H9 (cell line): ENCODE results near the gene PDE4B. TPM values are rescaled to one million over a fixed set of nuclear protein-coding genes. Genes with fewer than 3 reads are reported as not detected.

Experiments
- DNase-seq: peaks from one replicate; pipeline ENCODE4 v3.0.0-alpha.2; 2017
- H2AFZ ChIP-seq: one replicate; pipeline ENCODE4 v1.6.1; 2013; ENCODE audit warnings: mild to moderate bottlenecking, low read length, control low read depth, moderate library complexity
- H2AK5ac ChIP-seq: 2 replicates; pipeline ENCODE4 v1.6.1; 2013; ENCODE audit warnings: low read length, control low read depth, mixed read lengths; ENCODE audit not compliant: insufficient read length
- H2BK120ac ChIP-seq: one replicate; pipeline ENCODE4 v1.6.1; 2013; ENCODE audit warnings: low read depth, mild to moderate bottlenecking, low read length, control low read depth, inconsistent platforms; ENCODE audit not compliant: poor library complexity, severe bottlenecking
- H2BK12ac ChIP-seq: 2 replicates; pipeline ENCODE4 v1.6.1; 2013; ENCODE audit warnings: low read length, control low read depth, mixed read lengths, low read depth; ENCODE audit not compliant: insufficient read length
- H2BK15ac ChIP-seq: 2 replicates; pipeline ENCODE4 v1.6.1; 2013; ENCODE audit warnings: low read depth, low read length, control low read depth
- H2BK20ac ChIP-seq: one replicate; pipeline ENCODE4 v1.6.1; 2013; ENCODE audit warnings: low read depth, mild to moderate bottlenecking, low read length, control low read depth, inconsistent platforms; ENCODE audit not compliant: poor library complexity, severe bottlenecking
- H2BK5ac ChIP-seq: 2 replicates; pipeline ENCODE4 v1.6.1; 2013; ENCODE audit warnings: low read length, control low read depth, mixed read lengths; ENCODE audit not compliant: insufficient read length
- H3K14ac ChIP-seq: 2 replicates; pipeline ENCODE4 v1.6.1; 2013; ENCODE audit warnings: low read length, control low read depth; ENCODE audit not compliant: insufficient read depth
- H3K18ac ChIP-seq: 2 replicates; pipeline ENCODE4 v1.6.1; 2013; ENCODE audit warnings: low read depth, mild to moderate bottlenecking, mixed read lengths, low read length, control low read depth; ENCODE audit not compliant: insufficient read length
- H3K23ac ChIP-seq: 2 replicates; pipeline ENCODE4 v1.6.1; 2013; ENCODE audit warnings: low read length, control low read depth, mixed read lengths, low read depth; ENCODE audit not compliant: insufficient read length
- H3K23me2 ChIP-seq: 2 replicates; pipeline ENCODE4 v1.6.1; 2013; ENCODE audit warnings: low read depth, mild to moderate bottlenecking, mixed read lengths, low read length, control low read depth; ENCODE audit not compliant: insufficient read length, poor library complexity, severe bottlenecking
- H3K27ac ChIP-seq: 2 replicates; pipeline ENCODE4 v1.5.1; 2013; ENCODE audit warnings: low read length, control low read depth, mixed read lengths, low read depth; ENCODE audit not compliant: insufficient read length
- H3K27me3 ChIP-seq: 2 replicates; pipeline ENCODE4 v1.6.1; 2013; ENCODE audit warnings: low read length, control low read depth, inconsistent platforms; ENCODE audit not compliant: insufficient read depth
- H3K4ac ChIP-seq: 2 replicates; pipeline ENCODE4 v1.6.1; 2013; ENCODE audit warnings: low read depth, mild to moderate bottlenecking, control low read depth, inconsistent platforms, low read length, moderate library complexity
- H3K4me1 ChIP-seq: 2 replicates; pipeline ENCODE4 v1.6.1; 2013; ENCODE audit warnings: low read length, control low read depth, inconsistent platforms; ENCODE audit not compliant: insufficient read depth
- H3K4me2 ChIP-seq: 2 replicates; pipeline ENCODE4 v1.6.1; 2013; ENCODE audit warnings: low read length, control low read depth, mixed read lengths; ENCODE audit not compliant: insufficient read length, insufficient read depth
- H3K56ac ChIP-seq: 2 replicates; pipeline ENCODE4 v1.6.1; 2013; ENCODE audit warnings: low read depth, mild to moderate bottlenecking, mixed read lengths, low read length, control low read depth; ENCODE audit not compliant: insufficient read length
- H3K79me1 ChIP-seq: 2 replicates; pipeline ENCODE4 v1.6.1; 2013; ENCODE audit warnings: low read depth, mild to moderate bottlenecking, moderate library complexity, low read length, control low read depth, inconsistent platforms; ENCODE audit not compliant: insufficient read depth, poor library complexity, severe bottlenecking
- H3K79me2 ChIP-seq: 2 replicates; pipeline ENCODE4 v1.6.1; 2013; ENCODE audit warnings: low read length, control low read depth, inconsistent platforms; ENCODE audit not compliant: insufficient read depth
- H3K9ac ChIP-seq: 2 replicates; pipeline ENCODE4 v1.6.1; 2013; ENCODE audit warnings: low read length, control low read depth, mixed read lengths; ENCODE audit not compliant: insufficient read length; ENCODE audit errors: extremely low read depth
- H3K9me3 ChIP-seq: one replicate; pipeline ENCODE4 v1.6.1; 2013; ENCODE audit warnings: low read depth, low read length, inconsistent platforms; ENCODE audit not compliant: control insufficient read depth
- H3T11ph ChIP-seq: one replicate; pipeline ENCODE4 v1.6.1; 2013; ENCODE audit warnings: mild to moderate bottlenecking, low read length, control low read depth, inconsistent platforms
- H4K20me1 ChIP-seq: one replicate; pipeline ENCODE4 v1.6.1; 2013; ENCODE audit not compliant: control insufficient read depth, insufficient read length, insufficient read depth
- H4K5ac ChIP-seq: 2 replicates; pipeline ENCODE4 v1.6.1; 2013; ENCODE audit warnings: low read depth, mild to moderate bottlenecking, mixed read lengths, low read length, control low read depth; ENCODE audit not compliant: insufficient read length
- H4K8ac ChIP-seq: replicated peaks from 2 replicates; pipeline ENCODE4 v1.6.1; 2013; ENCODE audit warnings: low read length, control low read depth, mixed read lengths, low read depth; ENCODE audit not compliant: insufficient read length
- H4K91ac ChIP-seq: 2 replicates; pipeline ENCODE4 v1.6.1; 2013; ENCODE audit warnings: low read depth, mild to moderate bottlenecking, moderate library complexity, mixed read lengths, low read length, control low read depth; ENCODE audit not compliant: insufficient read length
- H3K27ac Mint-ChIP-seq, 3 experiments: 2 replicates in 2 of 3; 3 replicates in 1 of 3; pipeline ENCODE4 v1.8.0; 2020 to 2021; ENCODE audit warnings: mixed read lengths in 3 of 3, mild to moderate bottlenecking in 1 of 3, moderate library complexity in 1 of 3
- H3K27me3 Mint-ChIP-seq: 2 replicates; pipeline ENCODE4 v1.8.0; 2021; ENCODE audit warnings: low read depth, mild to moderate bottlenecking, moderate library complexity, mixed read lengths
- H3K36me3 Mint-ChIP-seq, 3 experiments: 2 replicates in 2 of 3; 3 replicates in 1 of 3; pipeline ENCODE4 v1.8.0; 2020 to 2021; ENCODE audit warnings: low read depth in 3 of 3, mixed read lengths in 3 of 3; ENCODE audit not compliant: insufficient read depth in 1 of 3
- H3K4me1 Mint-ChIP-seq, 2 experiments: 2 replicates each; pipeline ENCODE4 v1.8.0; 2020; ENCODE audit warnings: mixed read lengths in 2 of 2
- H3K4me3 Mint-ChIP-seq, 2 experiments: 2 replicates in 1 of 2; 3 replicates in 1 of 2; pipeline ENCODE4 v1.8.0; 2020 to 2021; ENCODE audit warnings: mild to moderate bottlenecking in 2 of 2, mixed read lengths in 2 of 2, moderate library complexity in 1 of 2
- H3K9me3 Mint-ChIP-seq, 2 experiments: 2 replicates in 1 of 2; 3 replicates in 1 of 2; pipeline ENCODE4 v1.8.0; 2020; ENCODE audit warnings: mild to moderate bottlenecking in 2 of 2, mixed read lengths in 2 of 2, moderate library complexity in 1 of 2
- total RNA-seq: library from RNA; stranded (reverse); gene quantifications from 2 replicates; pipeline ENCODE4 v1.2.1, GENCODE V29; 2021
- TF ChIP-seq, protein P1 (sequence below): fragments of 200-600 bp; sonication (generic); conservative IDR thresholded peaks from 3 replicates; pipeline ENCODE4 v1.8.0; 2021; ENCODE audit warnings: antibody characterized with exemption, mild to moderate bottlenecking

The PDE4B gene
- total RNA-seq, 1 experiment from 2014 or later, result 19.8 TPM

DNA sequence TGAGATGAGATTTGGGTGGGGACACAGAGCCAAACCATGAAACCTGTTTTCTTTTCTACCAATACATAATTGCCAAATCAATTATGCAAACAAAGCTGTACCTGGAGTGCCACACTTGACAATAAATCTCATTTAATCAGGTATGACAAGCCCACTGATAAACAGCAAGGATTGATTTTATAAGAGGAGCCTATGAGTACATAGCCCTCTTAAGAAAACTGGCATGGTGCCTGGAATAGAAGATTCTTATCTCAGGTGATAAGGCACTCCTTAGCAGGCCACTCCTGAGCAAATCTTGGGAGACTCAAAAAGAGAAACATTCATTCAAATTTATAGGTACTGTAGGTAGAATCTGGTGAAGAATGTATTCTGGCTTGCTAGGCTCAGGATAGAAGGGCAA lies 28.6 kb upstream of the PDE4B start:
- Histone ChIP-seq H3K4me1 (no peaks in the 10 kb centered on the region), H3K27me3 (no peaks in the 10 kb centered on the region), H4K91ac (no peak overlapping the region), H3K56ac (no peak overlapping the region), H2BK120ac (no peak overlapping the region), H3K14ac (no peak overlapping the region), H2AK5ac (no peak overlapping the region), H3K9ac (no peak overlapping the region), H3K18ac (no peak overlapping the region), H2BK20ac (no peak overlapping the region), H2BK15ac (no peak overlapping the region), H2AFZ (no peak overlapping the region), H3T11ph (no peak overlapping the region), H4K5ac (no peak overlapping the region), H2BK5ac (no peak overlapping the region), H3K27ac (no peak overlapping the region), H3K9me3 (no peaks in the 10 kb centered on the region), H2BK12ac (no peak overlapping the region), H3K4ac (no peak overlapping the region), H4K20me1 (no peaks in the 10 kb centered on the region), H3K23ac (no peak overlapping the region), H3K79me1 (no peaks in the 10 kb centered on the region), H3K79me2 (no peaks in the 10 kb centered on the region), H3K4me2 (no peak overlapping the region), H3K23me2 (no peaks in the 10 kb centered on the region), H4K8ac (no peak overlapping the region)
- no peak for DNase-seq
- TF ChIP-seq, protein P1, sequence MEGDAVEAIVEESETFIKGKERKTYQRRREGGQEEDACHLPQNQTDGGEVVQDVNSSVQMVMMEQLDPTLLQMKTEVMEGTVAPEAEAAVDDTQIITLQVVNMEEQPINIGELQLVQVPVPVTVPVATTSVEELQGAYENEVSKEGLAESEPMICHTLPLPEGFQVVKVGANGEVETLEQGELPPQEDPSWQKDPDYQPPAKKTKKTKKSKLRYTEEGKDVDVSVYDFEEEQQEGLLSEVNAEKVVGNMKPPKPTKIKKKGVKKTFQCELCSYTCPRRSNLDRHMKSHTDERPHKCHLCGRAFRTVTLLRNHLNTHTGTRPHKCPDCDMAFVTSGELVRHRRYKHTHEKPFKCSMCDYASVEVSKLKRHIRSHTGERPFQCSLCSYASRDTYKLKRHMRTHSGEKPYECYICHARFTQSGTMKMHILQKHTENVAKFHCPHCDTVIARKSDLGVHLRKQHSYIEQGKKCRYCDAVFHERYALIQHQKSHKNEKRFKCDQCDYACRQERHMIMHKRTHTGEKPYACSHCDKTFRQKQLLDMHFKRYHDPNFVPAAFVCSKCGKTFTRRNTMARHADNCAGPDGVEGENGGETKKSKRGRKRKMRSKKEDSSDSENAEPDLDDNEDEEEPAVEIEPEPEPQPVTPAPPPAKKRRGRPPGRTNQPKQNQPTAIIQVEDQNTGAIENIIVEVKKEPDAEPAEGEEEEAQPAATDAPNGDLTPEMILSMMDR, result no peak
- Mint-ChIP-seq H3K4me1 (peaks cover 0 to 2% of the 10 kb centered on the region in 2 experiments; a peak in 2 of 4 replicates), H3K9me3 (no peaks in the 10 kb centered on the region; a peak in 1 of 5 replicates), H3K27me3 (peaks cover under 1% of the 10 kb centered on the region; the same call in 1 of the 2 replicates), H3K27ac (no peak overlapping the region), H3K4me3 (no peak overlapping the region), H3K36me3 (no peaks in the 10 kb centered on the region; a peak in 1 of 7 replicates)
